Activated T-cell treated with anti-CD3 and anti-CD28 coated beads for 1 hour (primary cell): ENCODE data around the gene MFNG.
"Not testable (repeated sequence)": the region's sequence is repeated elsewhere in the genome, so short reads cannot be mapped to it uniquely, and the experiment has no call there.

Experiments
- DNase-seq: peaks from one replicate; pipeline ENCODE4 v3.0.0-alpha.2; 2020; ENCODE audit warnings: low read depth

Gene MFNG, protein sequence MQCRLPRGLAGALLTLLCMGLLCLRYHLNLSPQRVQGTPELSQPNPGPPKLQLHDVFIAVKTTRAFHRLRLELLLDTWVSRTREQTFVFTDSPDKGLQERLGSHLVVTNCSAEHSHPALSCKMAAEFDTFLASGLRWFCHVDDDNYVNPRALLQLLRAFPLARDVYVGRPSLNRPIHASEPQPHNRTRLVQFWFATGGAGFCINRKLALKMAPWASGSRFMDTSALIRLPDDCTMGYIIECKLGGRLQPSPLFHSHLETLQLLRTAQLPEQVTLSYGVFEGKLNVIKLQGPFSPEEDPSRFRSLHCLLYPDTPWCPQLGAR

DNA sequence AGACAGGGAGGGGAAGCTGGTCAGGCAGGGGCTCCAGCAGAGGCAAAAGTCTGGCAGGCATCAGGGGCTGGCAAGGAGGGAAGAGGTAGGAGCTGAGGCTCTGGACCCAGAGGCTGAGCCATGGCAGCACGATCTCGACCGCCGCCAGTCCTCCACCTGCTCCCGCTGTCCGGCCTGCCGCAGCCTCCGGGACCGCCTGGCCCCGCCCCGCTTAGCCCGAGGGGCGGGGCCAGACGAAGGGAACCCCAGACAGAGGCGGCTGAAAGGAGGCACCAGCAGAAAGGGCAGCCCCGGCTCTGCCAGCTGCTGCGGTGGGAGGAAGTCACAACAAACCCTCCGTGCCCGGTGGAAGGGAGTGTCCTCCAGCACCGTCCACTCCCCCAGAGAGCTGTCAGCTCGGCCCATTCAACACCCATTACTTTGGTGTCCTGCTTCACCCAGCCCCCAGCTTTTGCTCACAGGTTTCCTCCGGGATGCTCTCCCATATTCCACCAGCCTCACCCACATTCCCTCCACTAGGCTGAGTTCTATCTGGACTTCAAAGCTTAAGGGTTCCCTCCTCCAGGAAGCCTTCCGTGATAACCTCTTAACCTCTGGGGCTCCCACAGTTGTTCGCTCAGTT, at the start of gene MFNG:
MFNG (minus strand) TSS at position 161 of the 622 bp plus-strand sequence. CDS start 207 bp downstream, outside the sequence.
- DNase-seq = peak; percentile 62

DNA sequence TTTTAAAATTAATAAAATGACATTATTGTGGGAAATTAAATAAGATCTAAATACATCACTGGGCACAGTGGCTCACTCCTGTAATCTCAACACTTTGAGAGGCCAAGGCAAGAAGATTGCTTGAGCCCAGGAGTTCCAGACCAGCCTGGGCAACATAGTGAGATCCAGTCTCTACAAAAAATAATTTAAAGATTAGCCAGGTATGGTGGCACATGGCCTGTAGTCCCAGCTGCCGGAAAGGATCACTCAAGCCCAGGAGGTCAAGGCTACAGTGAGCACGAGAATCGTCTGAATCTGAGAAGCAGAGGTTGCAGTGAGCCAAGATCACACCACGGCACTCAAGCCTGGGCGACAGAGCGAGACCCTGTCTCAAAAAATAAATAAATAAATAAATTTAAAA, 49.0 kb upstream of the MFNG start:
- DNase-seq = no peak

DNA sequence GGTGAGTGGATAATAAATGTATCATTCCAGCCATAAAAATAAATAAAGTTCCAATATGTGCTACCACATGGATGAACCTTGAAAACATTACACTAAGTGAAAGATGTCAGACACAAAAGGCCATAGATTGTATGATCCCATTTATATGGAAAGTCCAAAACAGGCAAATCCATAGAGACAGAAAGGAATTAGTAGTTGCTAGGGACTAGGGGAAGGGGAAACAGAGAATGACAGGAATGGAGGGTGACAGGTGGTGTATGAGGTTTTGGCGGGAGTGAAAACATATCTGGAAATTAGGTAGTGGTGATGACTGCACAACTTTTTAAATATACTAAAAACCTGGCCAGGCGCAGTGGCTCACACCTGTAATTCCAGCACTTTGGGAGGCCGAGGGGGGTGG, 48.3 kb upstream of the MFNG start:
- no peak for DNase-seq

DNA sequence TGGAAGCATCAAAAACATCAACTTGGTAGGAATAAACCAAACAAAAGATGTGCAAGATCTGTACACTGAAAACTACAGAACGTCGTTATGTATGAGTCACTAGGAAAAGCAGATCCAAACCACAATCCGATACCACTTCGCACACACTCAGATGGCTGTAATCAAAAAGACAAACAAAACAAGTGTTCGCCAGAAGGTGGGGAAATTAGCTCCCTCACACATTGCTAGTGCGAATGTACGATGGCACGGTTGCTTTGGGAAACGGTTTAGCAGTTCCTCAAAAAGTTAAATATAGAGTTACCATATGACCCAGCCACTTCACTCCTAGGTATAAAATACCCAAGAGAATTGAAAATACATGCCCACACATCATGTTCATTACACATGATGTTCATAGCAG, 47.8 kb upstream of the MFNG start:
- no peak for DNase-seq

DNA sequence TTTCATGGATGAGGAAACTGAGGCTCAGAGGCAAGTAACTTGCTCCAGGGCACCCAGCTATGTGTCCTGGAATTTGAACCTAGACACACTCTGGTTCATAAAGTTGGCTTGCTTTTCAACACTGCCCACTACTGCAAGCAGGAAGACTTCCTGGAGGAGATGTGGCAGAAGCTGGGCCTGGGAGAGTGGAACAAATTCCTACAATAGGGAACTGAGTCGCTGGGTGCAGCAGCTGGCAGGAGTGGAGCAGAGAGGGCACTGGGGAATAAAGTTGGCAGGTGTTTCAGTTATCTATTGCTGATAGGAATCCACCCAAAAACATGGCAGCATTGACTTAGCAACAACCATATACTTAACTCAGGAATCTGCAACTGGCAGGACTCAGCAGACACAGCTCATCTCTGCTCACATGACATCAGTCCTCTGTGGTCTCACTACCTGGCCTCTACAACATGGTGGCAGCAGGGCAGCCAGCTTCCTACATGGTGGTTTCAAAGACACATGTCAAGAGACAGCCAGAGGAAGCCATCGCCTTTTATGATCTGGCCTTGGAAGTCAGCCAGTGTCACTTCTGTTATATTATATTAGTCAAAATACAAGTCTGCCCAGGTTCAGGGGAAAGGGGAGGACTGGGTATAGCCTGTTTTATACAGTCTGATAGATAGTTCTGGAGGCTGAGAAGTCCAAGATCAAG, 43.6 kb upstream of the MFNG start:
- no peak for DNase-seq

DNA sequence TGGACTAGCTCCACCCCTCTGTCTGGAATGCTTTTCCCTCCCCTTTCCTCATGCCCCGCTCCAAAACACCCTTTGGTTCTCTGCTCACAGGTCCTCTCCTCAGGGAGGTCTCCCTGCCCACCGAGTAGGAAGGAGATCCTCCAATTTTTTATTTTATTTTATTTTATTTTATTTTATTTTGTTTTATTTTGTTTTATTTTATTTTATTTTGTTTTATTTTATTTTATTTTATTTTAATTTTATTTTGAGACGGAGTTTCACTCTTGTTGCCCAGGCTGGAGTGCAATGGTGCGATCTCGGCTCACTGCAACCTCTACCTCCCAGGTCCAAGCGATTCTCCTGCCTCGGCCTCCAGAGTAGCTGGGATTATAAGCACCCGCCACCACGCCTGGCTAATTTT, 41.8 kb upstream of the MFNG start:
- not testable (repeated sequence) for DNase-seq

DNA sequence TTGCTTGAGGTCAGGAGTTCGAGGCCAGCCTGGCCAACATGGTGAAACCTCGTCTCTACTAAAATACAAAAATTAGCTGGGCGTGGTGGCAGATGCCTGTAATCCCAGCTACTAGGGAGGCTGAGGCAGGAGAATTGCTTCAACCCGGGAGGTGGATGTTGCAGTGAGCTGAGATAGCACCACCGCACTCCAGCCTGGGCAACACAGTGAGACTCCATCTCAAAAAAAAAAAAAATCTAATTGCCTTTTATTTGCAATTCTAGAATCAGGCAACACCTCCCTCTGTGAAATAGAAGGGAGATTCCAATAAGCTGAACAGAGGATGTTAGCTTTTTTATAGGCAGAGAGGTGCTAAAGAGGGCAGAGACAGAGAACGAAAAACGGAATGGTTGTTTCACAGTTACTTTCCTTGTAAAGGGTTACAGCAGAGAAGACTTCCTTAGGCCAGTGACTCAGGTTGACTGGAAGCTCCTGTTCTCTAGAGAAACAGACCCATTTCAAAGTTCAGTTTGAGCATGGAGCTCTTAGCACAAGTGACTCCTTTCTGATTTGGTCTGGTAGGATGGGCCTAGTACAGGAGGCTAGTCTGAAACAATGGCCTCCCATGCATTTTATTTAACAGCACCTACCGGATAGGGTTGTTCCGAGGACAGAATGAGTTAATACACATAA, 41.0 kb upstream of the MFNG start:
- not testable (repeated sequence) for DNase-seq

DNA sequence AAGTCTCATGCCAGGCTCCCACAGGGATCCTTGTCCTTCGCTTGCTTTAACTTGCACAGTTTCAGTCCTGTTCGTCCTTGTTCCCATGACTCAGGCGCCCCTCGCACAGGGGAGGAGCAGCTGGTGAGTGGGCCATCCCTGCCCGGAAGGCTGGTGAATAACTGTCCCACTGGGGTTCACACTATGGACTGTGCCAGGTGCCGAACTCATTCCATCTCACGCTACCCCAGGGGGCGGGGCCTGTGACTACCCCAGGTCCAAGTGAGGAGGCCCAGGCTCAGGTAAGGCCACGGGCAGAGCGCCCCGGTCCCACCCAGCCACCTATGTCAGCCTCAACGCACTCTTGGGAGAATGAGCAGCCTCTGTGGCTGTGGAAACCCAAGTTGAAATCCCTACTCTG, 40.2 kb upstream of the MFNG start:
- no peak for DNase-seq

DNA sequence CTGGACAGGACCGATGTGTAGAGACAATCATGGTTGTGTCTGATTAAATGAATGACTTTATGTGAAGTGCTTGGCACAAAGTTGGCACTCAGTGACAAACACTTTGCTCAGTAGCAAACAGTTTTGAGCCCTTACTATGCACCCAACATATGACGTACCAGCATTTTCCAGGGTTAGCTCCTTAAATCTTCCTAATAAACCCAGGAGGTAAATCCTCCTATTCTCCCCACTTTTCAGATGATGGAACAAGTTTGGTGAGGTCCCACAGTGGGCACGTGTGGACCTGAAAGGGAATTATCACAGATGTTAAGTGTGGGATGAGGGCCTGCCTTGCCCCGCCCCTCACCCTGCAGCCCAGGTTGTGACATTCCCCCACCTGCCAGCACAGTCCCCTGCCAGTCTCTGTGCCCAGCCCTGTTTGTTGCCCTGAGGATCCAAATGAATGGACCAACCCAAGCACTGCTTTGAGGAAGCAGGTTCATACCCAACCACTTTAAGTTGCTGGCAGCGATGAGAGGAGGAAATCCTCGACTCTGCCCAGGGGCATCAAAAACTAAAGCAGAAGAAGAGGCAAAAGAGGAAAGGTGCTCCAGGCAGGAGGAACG, 39.7 kb upstream of the MFNG start:
- no peak for DNase-seq

DNA sequence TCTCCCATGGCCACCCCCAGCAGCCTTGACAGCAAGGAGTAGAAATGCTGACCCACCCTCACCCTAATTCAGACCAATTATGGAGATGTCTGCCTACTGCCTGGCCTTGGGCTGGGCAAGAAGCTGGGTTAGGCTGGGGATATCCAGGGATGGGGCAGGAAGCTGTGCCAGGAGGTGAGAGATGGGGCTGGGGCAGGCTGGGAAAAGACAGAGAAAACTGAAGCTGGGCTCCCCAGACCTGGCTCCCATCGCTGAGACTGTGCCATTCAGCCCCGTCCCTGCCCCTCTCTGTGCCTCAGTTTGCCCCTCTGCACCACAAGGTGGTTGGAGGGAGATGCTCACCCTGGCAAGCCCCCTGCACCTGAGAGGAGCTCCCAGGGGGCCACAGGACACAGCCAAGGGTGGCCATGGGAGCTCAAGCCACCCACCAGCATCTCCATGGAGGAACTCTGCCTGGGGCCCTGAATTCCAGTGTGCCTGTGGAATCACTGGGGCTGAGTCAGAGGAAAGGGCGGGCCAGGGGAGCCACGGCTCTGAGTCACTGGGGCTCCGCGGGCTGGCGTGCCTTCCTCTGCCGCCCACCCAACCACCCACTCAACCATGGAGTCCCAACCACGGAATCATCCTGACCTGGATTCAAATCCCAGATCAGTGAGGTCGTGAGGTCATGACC, 39.0 kb upstream of the MFNG start:
- DNase-seq = no peak

DNA sequence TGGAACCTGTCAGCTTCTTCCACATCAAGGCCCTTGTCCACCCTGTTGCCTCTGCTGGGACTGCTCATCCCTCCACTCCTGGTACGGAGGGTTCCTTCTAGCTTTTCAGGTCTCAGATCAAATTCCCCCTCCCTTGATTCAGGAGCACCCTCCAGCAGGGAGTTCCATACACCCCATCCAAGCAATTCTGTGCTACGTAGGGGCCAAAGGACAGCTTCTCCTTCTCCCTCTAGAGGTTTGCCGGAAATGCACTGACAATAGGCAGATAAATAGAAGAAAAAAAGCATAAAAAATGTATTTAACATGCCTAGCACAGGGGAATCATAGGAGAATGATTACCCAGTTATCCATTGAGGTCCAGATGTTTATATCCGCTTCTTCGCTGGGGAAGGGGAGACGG, 36.3 kb upstream of the MFNG start:
- DNase-seq = no peak

DNA sequence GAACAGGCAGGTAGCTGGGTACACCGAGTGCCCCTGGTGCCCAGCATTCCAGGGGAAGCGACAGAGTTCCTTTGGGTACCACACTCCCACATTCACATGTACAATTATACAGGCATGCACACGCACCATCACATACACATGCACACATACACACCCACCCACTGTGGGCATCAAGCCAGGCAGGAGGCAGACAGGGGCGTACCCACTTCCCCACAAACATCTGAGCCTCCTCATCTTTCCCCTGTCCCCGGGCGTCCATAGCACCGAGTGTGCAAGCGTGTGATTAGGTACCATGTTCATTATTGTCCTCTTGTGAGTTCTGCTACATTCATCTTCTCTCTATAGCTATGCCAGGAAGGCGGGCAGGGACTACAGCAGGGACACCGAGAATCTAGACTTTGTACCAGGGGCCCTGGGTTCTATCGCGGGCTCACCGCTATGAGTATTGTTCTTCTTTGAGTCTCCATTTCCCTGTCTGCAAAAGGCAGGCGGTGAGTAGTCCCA, 35.1 kb upstream of the MFNG start:
- DNase-seq = no peak

DNA sequence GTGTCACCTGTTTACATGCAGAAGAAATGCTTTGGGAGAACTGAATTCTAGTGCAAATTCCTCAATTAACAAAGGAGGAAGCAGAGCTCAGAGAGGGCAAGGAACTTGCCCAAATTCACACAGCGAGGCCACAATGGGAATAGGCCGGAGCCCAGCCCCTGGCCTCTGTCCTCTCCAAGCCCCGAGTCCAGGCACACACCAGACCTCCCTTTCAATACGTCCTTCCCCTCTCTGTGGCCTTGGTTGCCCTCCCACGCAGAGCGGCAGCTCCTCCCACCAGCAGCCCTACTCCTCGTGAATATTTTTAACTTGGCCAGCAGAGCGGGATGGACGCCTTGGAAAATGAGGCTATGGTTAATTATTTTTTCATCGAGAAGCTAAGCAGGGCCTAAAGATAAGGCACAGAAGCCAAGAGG, 34.6 kb upstream of the MFNG start:
- DNase-seq = no peak

DNA sequence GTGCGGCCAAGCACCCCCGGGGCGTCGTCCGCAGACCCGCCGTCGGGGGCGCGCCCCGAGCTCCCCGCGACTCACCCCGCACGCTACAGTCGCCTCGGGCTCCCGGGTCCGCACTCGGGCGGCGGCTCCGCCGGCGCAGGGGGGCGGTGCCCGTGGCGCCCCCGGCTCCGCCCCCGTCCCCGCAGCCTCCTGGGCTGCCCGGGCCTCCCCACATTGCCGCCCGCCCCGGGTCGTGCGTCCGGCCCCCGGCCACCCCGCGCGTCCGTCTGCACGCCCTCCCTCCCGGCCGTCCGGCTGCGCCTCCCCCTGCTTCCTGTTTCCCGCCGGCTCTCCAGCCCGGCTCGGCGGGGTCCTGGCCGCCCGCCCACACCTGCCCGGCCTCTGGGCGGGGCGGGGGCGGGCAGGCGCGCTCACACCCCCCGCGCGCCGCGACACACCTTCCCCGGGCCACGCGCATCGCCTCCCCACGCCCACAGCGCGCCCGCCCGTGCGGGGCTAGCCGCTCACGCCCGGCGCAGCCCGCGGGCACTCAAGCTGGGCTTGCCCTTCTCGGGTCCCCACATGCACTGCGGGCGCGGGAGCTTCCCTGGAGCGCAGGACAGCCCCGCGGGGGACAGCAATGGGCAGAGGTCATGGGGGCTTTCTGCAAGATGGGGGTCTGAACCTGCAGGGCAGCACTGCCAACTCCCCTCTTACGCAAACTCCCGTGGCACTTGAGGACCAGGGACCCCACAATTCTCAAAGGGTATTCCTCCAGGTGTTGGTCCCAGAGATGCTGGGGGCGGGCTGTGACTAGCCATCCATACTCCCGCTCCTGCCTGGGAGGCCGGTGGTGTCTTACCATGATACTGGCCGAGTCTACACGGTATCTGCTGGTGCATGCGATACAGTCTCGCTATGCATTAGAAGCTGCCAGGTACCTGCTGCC, 33.3 kb upstream of the MFNG start, which contains the start of gene CARD10:
CARD10 (minus strand) TSS at position 148 of the 928 bp plus-strand sequence. CDS start 215 bp downstream, outside the sequence.
- no peak for DNase-seq

DNA sequence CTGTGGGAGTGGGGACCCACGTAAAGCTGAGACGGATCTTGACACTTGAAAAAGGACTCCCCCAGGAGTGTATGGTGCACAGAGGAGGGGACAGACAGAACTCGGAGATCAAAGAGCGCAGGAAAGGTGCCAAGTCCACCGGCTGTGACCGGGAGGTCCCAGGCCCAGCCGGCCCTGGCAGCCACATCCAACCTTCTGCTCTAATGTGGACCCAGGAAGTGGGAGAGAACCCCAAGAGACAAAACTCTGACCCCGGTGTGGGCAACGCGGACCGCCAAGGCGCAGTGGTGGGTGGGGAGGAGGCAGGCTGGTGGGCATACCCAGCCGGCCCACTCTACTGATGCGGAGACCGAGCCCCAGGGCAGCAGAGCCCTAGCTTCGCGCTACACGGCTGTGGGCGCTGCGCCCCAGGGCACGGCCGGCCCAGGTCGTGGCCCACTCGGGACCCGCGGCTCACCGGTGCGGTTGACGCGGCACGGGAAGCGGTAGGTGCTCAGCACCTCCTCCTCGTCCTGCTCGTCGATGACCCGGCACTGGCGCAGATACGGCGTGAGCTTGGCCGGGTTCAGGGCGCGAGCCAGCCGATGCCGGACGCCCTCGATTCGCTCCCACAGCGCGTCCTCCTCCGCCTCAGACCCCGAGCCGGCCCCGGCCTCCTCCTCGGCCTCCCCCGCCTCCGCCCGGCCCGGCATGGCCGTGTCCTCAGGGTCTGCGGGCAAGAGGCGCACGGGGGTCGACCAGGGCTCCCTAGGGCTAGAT, 32.5 kb upstream of the MFNG start:
- no peak for DNase-seq

DNA sequence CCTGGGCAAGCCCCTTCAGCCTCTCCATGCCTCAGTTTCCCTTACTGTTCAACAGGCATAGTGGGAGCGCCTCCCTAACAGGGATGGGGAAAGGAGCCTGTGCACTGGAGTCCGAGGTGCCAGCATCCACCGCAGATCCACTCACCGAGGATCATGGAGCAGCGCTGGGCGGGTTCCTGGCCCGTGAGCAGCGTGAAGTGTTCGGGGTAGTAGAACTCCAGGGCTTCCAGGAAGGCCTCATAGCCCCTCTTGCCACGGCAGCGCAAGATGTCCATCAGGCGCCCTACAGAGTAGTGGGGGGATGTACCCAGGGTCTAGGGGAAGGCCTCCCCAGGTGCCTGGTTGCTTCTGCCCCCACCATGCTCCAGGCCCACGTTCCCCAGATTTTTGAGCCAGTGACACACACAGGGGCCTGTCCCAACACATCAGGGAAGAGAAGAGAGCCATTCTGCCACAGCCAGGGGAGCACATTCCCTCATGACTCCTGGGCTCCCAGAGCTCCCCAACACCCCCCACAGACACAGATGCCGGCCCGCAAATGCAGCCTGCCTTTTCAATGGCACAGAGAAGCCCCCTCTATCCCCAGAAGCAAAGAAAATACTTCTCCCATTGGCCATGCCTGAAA, 31.8 kb upstream of the MFNG start:
- no peak for DNase-seq

DNA sequence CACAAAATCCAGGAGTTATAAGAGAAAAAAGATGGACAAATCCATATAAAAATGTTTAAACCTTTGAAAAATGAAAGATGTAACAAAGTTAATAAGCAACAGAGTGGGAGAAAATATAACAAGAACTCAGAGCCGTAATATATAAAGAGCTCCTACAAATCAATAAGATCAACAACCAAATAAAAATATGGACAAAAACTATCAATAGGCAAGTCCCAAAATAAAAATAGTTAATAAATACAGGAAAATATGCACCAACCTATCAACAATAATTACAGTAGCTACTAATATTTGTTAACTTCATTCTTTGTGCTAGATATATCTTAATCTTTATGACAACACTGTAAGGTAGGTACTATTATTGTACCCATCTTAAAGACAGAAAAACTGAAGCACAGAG, 30.3 kb upstream of the MFNG start:
- no peak for DNase-seq

DNA sequence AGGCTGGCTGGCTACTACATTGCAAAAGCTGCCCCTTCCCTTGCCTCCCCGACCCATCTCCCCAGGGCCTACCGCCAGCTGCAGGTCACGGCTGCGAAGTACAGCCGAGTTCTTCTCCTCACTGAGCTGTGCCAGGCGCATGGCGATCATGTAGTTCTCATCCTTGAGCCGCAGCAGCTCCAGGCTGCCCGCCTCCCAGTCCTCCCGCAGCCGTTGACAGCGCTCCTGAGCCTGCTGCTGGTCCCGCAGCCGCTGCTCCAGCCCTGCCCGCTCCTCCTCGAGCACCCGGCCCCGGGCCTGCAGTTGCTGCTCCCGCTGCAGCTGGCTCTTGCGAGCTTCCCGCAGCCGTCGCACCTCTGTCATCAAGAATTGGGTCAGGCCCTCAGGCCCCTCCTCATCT, 29.7 kb upstream of the MFNG start:
- no peak for DNase-seq

DNA sequence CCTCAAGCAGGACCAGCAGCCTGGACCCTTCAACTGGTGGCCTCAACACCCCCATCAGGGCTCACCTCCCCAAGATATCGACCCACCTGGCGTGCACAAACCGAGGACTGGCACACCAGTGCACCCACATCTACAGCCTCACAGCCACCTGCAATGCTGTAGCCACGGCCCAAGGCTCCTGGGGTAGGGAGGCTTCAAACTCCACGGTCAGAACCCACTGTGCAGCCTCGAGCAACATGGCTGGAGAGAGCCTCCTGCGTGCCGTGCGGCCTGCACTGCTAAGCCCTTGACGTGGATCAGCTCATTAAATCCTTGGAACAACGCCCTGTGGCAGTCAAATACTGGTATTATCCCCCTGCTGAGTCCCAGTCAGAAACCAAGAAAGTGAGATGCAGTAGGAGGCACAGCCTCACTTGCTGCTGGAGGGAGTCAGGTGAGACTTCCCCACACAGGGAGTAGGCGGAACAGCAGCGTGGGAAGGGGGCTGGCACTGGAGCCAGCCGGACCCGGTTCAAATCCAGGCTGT, 28.4 kb upstream of the MFNG start:
- DNase-seq = no peak
